GM18909 (cell line): Measurements from ENCODE around the gene SH3PXD2A.
"Not testable (repeated sequence)": the region's sequence is repeated elsewhere in the genome, so short reads cannot be mapped to it uniquely, and the experiment has no call there.

Experiments used
- ATAC-seq: cut with Tn5 transposase; IDR thresholded peaks from one replicate; pipeline ENCODE4 v1.9.1; 2021; ENCODE audit warnings: mild to moderate bottlenecking; ENCODE audit not compliant: unreplicated experiment, poor library complexity

The SH3PXD2A gene

DNA sequence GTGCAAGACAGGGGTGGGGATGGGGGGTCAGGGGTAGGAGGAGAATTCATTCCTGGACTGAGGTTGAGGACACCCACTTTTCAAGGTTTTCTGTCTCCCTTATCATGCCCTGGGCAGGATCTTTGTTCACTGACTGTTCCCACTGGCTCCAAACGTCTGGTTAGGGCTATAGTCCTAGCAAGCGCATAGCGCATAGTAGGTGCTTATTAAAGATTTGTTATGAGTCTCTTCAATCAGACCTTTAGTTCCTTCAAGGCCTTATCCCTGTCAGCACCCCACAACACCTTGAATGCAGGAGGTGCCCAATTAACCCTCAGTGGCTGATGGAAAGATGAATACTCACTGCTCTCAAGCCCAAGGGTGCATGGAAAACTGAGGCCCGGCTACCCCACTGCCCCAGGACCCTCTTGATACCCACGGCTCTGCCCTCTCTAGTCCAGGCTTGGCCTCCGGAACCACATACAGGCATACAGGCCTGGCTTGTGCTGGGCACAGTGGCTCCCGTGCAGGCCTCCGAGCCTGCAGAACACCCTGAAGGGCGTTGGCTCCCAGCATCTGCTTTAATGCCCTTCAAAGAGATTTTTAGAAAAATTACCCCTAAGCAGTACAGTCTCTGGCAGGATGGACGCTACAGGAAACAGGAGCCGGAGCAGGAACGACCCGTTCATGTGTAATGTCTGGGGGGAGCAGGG, 177.7 kb downstream of the SH3PXD2A start:
- no peak for ATAC-seq

DNA sequence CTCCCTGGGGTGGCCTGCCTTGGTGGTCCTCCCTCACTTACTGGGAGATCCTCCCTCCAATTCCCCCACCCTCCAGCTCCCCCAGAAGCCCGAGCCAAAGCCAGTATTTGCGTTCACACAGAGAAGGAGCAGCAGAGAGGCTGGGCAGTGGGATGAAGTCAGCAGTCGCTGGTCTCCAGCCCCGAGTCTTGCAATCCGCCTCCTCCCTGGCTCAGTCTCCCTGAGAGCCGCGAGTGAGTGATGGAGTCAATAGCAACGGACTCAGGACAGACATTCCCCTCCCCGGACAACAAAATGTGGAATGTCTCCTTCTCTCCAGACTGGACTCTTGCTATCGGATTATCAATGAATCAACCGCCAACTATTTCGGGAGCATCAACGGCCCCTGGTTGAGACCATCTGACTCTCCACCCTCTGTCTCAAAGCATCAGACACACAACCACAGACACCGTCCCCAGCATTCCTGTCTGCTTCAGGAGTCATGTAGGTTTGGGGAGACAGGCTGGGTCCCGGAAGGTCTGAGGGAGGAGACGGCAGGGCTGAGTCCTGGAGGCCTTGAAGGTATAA, 178.4 kb downstream of the SH3PXD2A start:
- ATAC-seq = no peak

DNA sequence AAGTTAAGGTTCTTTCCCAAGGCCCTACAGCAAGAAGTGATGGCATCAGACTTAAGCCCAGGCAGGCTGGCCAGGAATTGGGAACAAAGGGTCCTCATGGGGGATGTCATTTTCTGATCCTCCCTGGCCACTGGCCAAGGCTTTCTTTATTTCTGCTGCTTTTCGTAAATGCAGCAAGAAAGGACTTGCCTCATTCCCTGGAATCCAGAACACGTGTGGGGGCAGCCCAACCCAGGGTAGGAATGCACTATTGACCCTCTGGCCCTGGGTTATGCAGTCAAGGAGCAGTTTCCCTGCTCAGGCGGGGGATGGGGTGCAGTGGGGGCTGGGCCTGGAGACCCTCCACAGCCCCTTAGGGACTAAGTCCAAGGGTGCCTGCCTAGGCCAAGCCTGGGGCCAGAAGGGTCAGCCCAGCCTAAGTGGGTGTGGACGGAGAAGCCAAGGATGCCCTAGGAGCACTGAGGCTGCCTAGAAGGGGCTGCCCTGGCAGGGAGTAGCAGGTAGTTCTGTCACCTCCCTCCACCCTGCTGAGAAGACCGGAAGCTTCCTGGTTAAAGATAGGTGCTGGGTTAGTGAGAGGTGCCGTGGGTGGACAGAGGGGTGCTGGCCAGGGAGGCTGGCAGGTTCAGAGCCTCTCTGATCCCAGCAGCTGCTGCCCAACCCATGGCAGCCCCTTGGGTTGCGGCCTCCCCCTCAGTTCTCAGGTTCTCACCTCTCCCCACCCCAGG, 179.2 kb downstream of the SH3PXD2A start:
- no peak for ATAC-seq

DNA sequence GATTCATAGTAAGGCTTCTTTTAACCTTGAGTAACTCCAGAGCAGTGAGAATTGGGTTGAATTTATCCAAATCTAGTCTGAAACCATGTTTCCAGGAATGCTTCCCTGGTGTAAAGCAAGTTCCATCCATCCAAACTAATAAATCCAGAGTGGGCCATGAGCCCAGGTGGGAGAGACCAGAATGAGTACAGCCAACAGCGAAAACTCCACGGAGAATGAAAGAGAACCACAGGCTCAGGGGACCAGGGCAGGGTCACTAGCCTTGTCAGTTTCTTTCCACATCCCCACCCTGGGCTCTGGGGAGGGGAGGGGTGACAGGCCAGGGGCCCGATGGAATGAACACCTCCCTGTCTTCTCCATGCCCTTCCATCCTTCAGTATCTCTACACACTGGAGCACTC, 181.8 kb downstream of the SH3PXD2A start:
- no peak for ATAC-seq

DNA sequence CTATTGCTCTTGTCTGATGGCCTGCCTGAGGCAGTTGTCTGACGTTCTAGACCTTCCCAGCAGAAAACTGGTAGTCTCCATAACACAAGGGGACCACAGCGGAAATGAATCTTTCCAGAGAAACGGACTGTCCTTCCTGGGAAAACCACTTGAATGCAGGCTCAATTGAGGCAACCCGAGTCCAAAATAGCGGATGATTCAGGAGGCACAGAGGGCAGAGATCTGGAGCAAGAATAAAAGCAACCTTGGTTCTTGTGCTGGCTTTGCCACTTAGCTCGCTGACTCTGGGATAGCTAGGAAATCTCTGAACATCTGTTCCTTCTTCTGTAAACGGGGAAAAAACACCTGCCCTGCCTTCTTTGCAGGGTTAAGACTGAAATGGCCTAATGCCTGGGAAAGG, 183.0 kb downstream of the SH3PXD2A start:
- ATAC-seq = no peak

DNA sequence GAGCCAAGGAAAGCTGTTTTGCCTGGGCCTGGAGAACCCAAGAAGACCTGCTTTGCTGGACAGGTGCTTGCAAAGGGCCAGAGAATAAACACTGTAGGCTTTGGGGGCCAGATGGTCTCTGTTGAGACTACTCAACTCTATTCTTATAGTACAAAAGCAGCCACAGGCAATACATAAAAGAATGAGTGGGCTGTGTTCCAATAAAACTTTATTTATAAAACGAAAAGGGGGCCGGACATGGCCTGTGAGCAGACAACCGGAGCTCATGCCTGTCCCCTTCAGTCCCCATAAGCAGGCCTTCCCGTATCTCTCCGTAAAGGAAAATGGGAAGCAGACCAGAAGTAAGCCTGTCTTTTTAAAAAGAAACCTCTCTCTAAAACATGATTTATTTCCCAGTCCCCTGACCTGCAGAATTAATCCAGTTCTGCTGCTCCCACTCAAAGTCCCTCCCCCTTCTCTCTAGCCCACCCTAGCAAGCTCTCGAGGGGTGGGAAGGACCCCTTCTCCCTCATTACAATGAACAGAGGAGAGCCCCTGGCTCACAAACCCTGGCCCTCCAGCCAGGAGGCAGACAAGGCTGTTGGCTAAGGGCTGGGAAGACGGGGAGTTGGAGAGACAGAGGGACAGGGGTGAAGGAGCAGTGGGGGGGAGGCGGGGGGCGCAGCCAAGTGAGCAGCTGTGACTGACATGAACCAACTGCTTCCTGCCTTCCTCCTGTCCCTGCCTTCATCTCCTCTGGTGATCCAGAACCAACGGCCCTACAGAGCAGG, 184.1 kb downstream of the SH3PXD2A start:
- ATAC-seq = no peak

DNA sequence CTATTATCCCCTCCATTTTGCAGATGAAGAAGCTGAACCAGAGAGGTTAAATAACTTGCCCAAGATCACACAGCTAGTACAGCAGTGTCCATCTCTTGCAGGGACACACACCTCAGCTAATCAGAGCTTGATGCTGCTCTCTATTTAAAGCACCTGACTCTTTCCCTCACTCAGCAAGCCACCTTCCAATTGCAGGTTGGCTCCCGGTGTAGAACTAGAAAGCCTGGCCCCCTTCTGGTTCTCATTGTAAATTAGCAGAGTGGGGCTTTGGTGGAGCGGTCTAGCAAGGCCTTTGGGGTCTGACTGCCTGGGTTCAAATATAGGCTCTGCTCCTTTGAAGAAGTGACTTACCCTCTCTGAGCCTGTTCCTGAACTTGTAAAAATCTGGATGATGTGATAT, 185.4 kb downstream of the SH3PXD2A start:
- ATAC-seq = no peak

DNA sequence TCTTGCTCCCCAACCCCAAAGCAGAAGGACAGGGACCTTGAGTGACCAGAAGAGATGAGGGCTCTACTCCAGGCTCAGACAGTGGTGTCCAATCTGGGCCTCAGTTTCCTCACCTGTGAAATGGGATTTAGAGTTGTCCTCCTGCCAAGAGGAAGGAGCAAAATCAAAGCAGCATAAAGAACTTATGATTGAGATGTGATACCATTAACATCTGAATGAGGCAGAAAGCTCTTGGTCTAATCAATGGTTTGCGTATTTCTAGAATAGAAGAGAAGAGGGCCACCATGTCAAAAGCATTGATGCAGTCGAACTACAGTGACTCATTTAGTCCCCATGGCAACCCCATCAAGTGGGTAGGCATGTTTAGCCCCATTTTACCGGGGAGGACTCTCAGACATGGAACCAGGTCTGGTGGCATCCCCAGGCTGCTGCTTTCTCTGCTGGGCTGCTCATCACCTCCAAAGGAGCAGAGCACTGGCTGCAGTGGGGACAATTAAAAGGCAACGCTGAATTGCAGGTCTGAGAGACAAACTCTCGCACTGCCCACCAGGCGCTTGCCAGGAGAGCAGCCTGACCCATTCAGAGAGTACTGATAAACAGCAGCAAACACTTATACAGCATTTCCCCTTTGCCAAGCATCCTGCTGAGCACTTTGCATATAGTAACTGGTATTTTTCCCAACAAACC, 186.0 kb downstream of the SH3PXD2A start:
- ATAC-seq = no peak

DNA sequence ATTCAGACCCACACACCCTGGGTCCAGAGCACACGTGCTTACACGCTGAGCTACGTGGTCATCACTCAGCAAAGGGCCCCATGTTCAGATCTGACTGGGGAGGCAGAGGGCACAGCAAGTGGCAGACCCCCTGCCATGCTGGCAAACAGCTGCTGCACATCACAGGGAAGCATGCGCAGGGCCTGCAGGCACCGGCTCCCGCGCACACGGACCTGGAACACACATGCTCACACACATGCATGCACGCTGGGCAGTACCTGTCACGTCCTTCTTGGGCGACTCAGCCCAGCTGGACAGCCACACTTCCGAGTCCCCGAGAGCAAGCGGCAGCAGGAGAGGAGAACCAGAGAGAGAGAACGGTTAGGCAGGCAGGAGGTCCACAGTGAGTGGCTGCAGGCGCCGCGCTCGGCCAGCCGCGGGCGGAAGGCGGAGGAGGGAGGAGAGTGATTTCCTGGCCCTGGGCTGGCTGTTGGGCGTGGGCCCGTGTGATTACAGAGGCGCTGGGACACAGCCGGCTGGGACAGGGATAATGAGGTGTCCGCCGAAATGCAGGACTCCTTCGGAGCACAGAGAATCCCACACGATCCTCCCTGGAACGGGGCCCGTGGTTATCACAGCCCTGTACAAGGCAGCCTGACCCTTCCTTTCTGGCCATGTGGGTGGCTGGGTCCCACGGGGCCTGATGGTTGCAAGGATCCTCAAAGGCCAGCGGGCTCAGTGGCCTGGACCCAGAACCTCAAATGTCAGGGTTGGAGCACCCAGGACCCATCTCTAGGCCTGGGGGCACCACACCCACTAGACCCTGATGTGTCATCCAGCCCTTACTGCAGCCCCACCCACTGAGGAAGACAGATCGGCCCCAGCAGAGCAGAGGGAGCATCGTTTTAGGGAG, 186.8 kb downstream of the SH3PXD2A start:
- ATAC-seq = no peak

DNA sequence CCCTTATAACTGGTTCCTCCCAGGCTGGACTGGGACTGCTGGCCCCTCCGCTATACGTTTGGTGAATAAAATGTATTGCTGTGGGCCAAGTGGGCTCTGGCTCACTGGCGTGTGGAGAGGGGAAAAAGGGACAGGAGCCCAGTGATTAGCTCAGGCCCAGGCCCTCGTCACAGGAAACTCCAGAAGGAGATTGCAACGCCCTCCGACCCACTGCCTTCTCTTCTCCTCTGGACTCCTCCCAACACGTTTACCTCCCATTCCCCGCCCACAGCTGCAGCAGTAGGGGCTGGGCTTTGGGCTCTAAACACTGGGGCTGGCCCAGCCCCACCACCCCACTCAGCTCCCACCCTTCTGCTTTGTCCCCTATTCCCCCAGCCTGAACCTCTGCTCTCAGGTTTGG, 188.0 kb downstream of the SH3PXD2A start:
- no peak for ATAC-seq

DNA sequence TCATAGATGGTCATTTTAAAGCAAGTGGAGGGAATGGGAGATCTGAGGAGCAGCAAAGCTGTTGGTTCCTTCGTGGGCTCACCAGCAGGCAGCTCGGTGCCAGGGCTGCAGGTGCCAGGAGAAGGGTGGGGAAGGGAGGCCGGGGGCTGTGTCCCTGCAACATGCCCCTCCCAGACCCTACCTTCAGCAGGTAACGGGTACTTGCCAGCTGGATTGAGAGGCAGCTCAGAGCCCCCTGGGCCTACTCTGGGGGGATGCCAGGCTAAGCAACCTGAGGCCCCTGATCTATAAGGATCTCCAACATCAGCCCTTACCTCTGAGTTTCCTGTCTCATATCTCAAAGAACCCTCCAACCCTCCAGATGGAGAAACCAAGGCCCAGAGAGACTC, 188.6 kb downstream of the SH3PXD2A start:
- ATAC-seq = no peak

DNA sequence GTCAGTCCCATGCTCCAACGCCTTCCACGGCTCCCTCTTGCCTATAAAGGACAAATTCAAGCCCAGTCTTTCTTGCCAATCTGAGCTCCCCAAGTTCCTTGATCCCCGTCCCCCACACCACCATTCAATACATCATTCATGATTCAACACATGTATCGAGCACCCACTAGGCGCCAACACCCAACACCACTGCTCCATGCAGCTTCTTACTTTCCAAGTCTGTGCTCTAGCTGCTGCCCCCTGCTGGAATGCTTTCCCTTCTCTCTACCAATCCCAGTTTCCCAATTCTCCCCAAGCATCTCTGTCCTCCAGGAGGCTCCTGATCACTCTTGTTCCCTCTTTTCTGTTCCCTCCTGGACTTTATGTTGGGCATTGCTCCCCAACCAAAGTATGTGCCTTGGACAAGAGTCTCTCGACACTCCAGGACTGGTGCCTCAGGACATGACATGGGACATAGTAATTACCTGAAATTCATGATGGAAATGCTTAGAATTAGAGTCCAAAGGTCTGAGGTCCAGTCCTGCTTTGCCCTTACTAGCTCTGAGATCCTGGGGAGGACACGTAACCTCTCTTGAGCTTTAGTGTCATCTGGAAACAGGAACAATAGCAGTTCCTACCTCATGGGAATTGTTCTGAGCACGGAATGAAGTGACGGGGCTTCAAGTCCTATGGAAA, 189.2 kb downstream of the SH3PXD2A start:
- ATAC-seq = no peak

DNA sequence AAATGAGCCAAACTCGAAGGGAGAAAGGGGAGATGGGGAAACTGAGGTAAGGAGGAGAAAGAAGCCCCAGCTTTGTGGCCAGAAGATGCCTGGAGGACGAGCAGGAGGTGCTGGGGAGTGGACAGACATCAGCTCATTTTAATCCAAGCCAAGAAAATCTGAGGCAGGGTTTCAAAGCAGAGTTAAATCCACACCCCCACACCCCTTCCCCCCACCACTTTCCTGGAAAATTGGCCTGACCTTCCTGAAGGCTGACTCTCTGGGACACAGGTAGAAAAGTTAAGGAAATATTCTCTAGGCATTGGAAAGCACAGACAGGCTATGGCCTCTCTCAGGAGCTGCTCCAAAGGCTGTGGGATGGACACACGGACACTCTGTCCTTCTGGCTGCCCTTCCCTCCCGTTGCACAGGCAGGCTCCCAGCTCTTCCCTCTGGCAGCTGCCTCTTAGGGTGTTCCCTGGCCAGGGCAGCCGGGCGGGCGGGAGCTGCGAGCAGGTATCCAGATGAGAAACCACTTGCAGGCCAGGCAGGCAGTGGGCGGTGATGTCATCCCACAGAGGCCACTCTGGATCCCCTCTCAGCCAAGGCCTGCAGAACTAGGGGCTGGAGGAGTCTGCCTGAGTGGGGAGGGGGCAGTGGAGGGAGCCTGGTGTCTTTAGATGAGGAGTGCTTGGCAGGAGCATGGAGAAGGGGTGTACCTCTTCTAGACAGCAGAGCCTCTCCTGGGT, 190.1 kb downstream of the SH3PXD2A start:
- ATAC-seq = no peak

DNA sequence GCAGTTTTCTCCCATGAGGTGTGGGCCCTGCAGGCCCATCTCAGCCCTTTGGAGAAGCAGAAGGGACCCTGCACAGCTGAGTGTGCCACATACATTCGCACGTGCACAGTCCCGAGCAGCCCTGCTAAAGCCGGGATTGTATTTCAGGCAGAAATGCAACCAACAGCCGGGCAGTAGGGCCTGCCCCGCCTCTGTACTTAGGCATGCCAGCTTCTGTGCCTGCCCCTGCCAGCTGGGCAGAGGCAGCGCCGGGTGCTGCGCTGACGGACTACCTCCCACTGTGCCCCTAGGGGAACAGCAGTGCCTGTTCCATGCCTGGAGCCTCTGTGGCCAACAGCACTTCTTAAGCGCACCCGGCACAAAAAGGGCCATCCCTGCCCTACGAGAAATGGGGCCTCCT, 191.6 kb downstream of the SH3PXD2A start:
- ATAC-seq = no peak

DNA sequence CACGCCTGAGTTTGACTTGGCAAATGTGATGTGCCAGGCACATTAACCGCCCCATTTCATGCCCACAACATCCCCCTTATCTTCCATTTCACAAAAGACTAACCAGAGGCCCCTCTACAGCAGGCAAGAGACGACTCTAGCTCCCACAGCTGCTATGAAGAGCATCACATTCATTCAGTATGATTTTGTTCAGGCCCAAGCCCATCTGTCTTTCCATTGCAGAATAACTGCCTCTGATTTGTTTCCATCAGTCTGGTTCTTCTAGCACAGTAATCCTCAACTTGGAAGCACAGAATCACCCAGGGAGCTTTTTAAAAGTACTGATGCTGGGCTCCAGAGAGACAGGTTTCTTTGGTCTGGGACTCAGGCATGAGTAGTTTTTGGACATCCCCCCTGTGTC, 192.1 kb downstream of the SH3PXD2A start:
- no peak for ATAC-seq

DNA sequence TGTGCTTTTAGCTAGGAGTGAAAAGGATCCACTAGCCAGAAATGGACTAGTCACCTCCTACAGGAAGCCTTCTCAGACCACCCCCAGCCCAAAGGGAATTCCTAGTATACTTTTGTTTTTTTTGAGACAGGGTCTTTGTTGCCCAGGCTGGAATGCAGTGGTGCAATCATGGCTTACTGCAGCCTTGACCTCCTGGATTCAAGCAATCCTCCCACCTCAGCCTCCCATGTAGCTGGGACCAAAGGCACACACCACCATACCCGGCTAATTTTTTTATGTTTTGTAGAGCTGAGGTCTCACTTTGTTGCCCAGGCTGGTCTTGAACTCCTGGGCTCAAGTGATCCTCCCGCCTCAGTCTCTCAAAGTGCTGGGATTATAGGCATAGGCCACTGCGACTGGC, 192.7 kb downstream of the SH3PXD2A start:
- not testable (repeated sequence) for ATAC-seq

DNA sequence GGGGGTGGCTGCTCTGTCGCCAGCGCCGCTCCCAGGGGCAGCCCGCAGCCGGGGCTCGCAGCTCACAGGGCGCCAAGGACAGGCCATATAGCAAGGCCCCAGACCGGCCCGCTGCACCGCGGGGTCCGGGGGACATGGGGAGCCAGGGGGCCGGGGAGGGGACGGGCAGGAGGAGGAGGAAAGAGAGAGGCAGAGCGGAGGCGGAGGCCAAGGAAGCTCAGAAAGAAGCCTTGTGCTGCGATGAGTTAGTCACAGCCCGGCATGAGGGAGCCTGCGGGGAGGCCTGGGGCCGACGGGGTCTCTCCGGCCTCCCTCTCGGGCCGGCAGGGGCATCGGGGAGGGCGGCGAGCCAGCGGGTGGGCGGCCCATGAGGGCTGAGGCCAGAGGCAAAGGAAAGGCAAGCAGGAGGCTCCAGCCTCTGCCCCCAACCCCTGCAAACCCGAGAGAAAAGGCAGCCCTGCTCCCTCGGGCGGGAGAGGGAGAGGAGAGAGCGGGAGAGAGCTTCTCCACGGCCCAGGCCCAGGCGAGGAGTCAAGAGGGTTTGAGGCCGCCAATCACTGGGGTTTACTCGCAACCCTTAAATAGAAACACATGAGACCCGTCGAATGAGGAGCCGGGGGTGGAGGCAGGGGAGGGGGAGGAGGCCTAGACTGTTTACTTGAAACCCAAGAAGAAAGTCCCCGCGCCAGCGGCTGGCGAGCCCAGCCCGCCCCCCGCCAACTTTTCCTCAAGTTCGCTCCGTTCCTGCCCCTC, 194.0 kb downstream of the SH3PXD2A start:
- no peak for ATAC-seq
